ENCODE results near the gene CALR3.
"Not testable (repeated sequence)": the region's sequence is repeated elsewhere in the genome, so short reads cannot be mapped to it uniquely, and the experiment has no call there.

The CALR3 gene

DNA sequence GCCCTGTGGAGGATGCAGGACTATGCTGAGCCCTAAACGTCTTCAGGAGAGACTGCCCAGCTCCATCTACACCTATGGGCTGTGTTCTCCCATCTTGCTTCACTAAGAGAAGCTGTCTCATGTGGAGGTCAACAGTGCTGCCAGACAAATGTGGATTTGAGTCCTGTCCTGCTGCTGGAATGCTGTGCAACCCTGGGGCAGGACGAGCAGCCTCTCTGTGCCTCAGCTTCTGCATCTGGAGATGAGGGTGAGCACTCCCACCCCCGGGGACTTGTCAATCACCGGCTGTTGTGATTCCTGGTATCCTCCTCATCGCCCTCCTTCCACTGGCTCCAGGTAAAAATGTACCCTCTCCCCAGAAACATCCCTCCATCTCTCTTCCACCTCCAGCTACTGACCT lies 40.5 kb downstream of the CALR3 start:
- no peak for DNase-seq

DNA sequence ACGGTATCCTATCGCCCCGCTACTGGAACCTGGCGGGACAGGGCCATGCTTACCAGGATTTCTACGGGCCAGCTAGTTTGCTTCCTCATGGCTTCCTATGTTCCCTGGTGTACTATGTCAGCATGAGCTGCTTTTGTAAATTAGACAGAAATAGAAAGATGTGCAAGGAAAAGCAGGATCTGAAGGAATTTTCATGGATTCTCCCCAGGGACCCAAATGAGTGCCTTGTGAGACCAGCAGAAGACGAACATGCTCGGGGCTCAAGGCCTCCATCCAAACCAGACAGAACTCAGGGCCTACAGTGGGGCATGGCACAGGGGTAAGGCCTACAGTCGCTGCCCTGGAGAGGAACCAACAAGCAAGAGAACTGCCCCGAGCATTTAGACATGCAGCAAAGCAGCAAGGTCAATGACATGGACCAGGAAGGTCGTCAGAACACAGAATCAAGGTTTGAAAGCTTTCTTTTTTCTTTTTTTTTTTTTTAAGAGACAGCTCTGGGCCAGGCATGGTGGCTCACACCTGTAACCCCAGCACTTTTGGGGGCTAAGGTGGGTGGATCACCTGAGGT lies 41.5 kb downstream of the CALR3 start:
- no peak for DNase-seq

DNA sequence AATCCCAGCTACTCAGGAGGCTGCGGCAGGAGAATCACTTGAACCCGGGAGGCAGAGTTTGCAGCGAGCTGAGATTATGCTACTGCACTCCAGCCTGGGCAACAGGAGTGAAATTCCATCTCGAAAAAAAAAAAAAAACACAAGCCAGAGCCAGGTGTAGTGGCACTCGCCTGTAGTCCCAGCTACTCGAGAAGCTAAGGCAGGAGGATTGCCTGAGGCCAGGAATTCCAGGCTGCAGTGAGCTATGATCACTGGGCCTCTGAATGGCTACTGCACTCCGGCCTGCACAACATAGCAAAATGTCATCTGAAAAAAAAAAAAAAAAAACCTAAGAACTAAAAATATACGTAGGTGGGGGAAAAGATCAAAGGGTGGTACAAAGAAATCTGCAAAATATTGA lies 43.6 kb downstream of the CALR3 start:
- no peak for DNase-seq

DNA sequence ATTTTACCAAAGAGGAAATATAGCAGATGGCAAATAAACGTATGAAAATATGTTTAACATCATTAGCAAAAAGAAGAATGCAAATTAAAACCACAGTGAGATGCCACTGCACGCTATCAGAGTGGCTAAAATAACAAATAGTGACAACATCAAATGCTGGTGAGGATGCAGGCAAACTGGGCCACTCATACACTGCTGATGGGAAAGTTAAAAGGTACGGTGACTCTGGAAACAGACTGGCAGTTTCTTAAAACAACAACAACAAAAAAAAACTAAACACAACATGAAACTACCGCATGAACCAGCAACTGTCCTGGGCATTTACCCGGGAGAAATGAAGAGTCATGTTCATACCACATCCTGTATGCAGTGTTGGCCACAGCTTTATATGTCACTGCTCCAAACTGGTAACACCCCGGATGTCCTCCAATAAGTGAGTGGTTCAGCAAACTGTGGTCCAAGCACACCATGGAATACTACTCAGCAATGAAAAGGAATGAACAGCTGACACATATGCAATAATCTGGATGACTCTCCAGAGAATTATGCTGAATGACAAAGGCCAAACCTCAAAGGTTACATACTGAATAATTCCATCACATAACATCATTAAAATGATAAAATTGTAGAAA lies 46.5 kb downstream of the CALR3 start:
- no peak for DNase-seq

DNA sequence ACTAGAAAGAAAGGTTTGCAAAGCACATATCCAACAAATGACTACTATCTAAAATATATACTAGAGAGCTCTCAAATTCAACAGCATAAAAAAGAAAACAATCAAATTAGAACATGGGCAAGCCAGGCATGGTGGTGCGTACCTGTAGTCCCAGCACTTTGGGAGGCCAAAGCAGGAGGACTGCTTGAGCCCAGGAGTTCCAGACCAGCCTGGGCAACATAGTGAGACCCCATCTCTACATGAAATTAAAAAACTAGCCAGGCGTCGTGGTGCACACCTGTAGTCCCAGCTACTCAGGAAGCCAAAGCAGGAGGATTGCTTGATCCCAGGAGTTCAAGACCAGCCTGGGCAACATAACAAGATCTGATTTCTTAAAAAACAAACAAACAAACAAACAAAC lies 47.1 kb downstream of the CALR3 start:
- DNase-seq, result not testable (repeated sequence)

DNA sequence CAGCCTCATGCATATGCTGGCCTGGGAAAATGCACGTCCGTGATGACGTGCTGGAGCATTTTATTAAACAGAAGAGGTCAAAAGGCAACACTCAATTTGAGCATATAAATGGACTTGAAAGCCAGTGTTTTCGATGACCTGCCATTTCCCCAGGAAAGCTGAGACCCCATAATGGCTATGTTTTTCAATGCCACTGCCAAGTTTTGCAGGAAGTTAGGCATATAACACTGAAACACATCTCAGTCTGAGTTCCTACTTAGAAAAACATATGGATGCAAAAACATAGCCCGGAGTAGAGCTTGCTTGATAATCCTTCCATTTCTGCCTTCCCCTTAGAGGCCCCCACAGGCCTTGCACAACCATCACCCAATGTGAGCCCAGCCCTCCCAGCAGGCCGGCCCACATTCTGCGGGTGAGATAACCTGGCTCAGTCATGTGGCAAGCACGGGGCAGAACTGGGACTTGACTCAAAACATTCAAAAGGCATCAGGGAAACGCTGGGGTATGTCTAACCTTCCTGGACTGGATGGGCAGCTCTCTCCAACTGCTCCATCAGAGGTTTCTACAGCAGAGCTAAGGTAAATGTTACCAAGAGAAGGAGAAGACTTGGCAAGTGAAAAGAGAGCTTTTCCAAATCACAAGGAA lies 49.1 kb downstream of the CALR3 start:
- DNase-seq, result no peak

DNA sequence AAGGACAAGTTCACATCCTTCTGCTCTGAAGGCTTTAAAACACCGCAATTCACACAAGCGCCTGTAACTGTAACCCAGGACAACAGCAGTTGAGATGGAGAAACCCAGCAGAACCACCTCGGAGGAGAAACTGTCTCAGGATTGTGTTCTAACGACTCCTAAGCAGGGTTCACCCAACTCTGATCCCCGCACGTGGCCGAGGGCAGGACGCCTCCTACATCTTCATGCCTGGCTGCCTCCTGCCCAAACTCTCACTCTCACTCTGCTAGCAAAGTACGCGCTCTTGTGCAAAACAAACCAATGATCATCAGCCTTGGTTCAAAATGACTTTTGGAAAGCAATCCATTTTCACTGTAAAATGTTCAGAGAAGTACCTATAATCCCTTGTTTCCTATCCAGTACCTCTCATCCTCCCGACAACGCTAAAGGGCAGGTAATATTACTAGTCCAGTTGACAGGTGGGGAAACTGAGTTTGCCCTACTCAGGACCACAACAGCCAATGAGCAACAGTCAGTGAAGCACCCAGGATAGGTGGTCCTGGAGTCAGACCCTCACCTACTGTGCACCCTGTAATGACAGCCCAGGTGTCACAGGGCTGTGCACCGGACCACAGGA lies 49.8 kb downstream of the CALR3 start:
- DNase-seq, result no peak

DNA sequence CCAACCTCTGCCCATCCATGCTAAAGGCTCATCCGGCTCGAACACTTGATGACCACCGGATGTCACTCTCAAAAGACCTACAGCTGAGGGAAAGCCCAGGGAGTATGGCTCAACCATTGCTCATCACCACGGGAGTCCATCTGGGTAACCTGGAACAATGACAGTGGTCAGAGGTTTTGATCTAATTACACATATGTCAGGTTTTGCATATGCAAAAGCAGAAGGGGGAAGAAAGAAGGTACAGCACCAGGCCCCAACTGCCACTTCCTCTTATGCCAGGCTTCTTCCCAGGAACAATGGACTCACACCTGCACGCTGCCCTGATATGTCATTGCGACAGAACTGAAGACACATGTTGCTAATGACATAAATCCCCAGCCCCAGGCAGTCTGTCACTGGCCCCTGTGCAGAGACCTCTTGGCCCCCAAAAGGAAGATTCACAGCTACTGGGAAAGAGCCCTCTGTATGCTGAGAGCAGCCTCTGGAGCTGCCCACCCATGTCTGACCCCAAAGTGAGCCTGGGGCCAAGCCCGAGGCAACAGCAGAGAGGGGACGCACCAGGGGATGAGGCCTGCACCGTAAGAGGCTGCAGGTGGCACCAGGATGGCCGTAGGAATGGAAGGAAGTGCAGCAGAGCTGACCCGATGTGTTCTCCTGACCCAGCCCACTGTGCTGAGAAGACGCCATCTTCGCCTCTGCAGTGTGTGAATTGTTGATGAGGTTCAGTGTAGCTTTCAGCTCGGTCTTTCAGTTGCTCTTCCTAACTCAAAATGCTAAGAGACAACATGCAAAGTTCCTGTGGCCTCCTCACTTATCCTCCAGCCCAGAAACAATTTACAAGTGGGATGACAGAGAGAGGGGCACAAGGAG lies 50.5 kb downstream of the CALR3 start:
- no peak for DNase-seq

DNA sequence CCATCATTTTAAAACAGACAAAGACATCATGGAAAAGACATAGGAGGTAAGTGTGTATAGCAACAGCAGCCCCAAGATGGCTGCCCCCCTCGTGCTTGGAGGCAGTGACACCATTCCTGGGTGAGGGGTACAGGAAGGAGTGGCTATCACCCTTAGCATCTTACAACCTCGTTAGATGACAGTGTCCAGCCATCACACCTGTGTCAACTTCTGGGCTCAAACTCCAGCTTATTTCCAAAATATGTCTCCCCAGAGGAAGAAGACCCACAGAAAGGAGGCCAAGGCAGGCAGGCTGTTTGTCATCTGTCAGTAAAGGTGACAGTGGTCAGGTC lies 51.7 kb downstream of the CALR3 start:
- no peak for DNase-seq

DNA sequence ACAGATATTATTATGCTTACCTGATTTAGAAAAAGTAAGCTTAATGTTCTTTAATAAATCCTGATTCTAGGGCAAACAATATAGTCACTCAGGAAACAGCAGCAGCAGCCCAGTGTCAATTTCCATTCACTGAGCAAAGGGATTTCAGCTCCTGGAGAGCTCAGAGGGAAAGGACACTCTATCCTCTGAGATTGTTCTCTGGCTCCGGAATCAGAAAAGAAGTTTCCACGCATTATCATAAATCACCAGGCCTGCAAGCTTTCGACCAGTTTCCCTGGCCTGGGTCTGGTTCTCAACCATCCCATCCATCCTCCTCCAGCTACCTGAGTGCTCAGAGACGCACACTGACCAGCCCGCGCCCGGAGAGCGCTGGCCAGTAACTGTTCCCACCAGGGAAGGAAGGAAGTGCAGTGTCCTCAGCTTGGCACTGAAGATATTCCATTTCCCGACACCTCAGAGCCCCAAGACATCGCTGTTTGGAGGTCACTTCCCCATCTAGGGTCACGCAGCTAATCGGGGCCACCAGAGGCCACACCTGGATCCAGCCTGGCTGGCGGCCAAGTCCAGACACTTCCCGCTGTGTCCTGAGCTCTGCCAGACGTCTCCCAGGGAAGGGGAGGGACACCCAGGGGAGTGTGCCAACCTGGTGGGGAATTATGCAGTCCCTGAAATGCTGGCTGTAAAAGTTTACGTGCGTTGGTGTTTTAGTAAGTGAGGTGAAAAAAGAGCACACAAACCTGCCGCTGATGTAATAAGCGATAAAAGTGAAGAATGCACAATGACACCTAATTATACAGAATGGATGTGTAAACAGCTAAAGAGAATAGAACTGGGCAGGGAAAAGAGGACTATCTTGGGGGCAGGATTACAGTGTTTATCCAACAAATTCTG lies 53.3 kb downstream of the CALR3 start:
- no peak for DNase-seq

DNA sequence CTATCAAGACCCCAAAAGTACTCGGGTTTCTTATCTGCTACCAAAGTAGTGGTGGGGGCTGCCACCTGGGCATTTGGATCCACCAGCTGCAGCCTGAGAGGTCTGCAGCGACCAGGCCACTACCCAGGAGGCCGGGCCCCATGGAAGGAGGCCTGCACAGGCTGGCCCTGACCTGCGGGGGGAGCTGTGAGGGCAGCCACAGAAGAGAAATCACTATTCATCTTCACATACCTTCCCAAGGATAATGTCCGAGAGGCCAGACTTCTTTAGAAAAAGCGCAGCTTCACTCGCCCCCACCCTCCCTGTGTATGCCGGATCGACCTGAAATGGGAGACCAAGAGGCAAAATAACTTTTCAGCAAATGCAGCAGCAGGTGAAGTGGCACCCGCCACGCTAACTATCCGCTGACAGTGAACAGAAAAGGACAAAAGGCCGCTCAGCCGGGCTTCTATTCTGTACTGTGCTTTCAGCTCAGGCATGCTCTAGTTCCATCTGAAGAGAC lies 54.3 kb downstream of the CALR3 start:
- no peak for DNase-seq

DNA sequence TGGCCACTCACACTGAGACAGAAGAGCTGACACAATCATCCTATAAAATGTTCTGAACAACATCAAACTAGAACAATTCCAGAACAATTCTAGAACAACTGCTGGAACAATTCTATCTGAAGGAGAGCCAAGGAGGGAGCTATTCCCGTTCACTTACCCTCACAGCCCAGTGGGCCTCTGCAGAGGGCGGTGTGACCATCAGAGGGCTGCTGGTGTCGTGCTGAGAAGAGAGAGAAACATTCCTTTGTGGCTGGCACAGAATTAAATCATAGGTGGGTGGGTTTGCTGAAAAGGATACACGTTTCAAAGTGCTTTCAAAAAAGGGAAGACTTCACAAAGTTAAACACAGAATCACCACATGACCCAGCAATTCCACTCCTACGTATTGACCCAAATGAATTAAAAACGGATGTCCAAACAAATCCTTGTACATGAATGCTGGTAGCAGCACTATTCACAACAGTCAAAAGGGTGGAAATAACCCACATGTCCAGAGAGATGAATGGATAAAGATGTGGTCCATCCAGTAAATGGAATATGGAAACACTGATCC lies 59.1 kb downstream of the CALR3 start:
- DNase-seq, result no peak

DNA sequence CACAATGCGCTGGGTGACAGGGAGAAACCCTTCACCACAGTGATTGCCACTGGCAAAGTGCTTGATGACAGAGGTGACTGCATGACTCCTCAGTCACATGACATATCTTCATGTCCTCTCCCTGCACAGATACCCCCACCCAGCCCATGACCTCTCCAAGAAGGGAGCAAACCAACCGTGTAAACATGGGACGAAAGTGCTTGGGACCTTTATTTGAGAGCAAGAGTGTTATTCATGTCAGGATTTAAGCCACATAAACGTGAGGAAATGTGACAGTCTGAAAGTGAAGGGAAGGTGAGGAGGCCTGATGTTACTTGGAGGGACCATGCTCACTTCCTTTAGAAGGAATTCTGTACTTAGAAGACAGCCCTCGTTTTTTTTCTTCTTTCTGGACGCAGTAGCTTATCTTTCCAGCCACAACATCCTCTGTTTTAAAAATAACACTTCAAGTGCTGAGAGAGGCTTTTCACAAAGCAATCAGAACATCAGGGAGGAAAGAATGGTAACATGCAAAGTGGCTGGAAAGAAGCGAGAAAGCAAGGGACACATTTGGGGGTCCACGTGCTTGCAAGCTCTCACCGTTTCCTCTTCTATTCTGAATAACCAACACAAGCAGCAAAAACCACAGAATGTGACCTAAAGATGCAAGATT lies 59.8 kb downstream of the CALR3 start:
- DNase-seq, result no peak

DNA sequence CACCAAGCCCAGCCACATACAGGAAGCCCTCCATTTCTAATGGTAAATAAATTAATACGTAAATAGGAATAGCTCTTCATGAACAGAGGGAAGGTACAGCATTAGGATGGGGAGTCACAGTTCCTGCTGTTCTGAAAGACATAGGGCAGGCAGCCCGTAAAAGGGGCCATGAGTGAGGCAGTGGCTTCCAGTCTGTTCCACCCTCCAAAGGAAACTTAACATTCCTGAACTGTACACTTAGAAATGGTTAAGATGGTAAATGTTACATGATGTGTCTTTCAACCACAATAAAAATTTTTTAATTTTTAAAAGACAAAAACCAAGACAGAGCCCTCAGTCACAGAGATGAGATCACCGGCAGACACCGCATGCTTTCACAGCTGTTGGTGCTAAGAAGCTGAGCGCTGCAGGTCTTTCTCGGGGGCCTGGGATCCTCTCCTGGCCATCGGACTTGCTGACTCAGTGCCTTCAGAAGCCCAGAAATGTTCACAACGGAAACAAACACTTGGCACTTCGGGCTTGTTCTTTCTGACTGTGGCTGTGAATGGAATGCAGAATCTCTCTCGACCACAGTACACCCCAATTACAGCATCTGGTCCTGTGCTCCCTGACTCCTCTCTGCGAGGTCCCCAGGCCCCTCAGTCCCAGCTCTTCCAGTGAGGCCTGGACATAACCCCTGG lies 60.6 kb downstream of the CALR3 start:
- no peak for DNase-seq

DNA sequence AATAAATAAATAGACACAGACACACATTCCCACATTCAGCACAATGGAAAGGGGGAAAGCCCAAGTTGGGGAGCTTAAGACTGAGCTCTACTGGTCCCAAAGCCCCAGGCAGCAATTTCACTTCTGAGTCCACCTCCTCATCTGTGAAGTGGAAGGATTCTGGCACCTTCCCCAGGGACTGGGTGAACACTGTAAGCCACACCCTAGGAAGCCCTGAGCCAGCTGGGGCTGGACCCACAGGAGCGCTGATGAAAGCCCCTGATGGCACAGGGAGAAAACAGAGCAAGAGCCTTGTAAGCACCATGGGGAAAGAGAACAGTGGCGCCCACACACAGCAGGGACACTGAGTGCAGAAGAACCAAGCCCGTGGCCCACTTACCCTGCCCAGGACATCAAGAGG lies 62.0 kb downstream of the CALR3 start:
- DNase-seq, result no peak

DNA sequence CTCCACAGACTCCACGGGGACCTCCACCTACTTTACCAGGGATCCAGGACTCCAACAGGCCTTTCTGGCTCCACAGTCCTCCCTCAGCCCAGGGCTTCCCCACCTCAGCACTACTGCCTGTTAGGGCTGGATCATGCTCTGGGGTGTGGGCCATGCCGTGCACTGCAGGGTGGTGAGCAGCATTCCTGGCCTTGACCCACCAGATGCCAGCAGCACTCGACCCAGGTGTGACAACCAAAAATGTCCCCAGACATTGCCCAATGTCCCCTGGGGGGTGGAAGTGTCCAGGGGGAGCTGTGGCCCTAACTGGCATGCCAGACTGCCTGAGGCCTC lies 66.2 kb downstream of the CALR3 start:
- DNase-seq, result no peak

DNA sequence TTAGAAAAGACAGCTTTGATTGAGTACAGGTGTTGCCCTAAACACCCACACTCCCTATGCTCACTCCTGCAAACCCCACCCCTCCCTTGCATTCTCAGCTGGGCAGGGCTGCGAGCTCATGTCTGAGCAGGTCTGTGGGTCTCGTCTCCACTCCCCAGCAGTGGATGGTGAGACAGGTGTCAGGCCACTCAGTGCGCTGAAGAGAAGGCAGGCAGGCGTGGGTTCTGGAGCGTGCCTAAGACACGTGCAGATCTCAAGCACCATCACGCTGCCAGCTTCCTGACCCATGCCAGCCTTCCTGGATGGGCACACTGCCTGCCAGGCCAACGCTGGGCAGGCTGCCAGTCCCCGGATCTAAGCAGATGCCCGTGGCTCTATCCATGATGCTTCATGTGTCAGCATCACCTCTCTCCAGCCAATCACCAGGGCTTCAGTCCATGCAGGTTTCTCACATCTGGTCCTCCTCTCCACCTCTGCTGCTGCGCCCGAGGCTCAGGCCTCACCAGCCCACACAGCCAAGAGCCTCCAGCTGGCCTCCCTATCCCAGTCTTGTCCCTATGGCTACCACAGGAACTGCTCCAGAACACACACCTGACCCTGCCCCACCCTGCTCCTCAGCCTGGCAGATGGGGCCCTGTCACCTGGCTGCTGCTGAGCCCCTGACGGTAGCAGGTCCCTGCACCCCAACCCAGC lies 66.8 kb downstream of the CALR3 start:
- no peak for DNase-seq

Measured in GOT3 (cell line).